Stimulated activated CD8-positive, alpha-beta memory T cell treated with anti-CD3 and anti-CD28 coated beads, Interleukin-4, amount 100 ng/mL, for 4 hours (primary cell): ENCODE data around the gene SELENOT.
"Not testable (repeated sequence)": the region's sequence is repeated elsewhere in the genome, so short reads cannot be mapped to it uniquely, and the experiment has no call there.

Experiments
- DNase-seq, 2 donors: peaks; one replicate each; pipeline ENCODE4 v3.0.0-alpha.2; 2020; ENCODE audit warnings: low read depth in 2 of 2, low spot score in 1 of 2

SELENOT gene, protein sequence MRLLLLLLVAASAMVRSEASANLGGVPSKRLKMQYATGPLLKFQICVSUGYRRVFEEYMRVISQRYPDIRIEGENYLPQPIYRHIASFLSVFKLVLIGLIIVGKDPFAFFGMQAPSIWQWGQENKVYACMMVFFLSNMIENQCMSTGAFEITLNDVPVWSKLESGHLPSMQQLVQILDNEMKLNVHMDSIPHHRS

DNA sequence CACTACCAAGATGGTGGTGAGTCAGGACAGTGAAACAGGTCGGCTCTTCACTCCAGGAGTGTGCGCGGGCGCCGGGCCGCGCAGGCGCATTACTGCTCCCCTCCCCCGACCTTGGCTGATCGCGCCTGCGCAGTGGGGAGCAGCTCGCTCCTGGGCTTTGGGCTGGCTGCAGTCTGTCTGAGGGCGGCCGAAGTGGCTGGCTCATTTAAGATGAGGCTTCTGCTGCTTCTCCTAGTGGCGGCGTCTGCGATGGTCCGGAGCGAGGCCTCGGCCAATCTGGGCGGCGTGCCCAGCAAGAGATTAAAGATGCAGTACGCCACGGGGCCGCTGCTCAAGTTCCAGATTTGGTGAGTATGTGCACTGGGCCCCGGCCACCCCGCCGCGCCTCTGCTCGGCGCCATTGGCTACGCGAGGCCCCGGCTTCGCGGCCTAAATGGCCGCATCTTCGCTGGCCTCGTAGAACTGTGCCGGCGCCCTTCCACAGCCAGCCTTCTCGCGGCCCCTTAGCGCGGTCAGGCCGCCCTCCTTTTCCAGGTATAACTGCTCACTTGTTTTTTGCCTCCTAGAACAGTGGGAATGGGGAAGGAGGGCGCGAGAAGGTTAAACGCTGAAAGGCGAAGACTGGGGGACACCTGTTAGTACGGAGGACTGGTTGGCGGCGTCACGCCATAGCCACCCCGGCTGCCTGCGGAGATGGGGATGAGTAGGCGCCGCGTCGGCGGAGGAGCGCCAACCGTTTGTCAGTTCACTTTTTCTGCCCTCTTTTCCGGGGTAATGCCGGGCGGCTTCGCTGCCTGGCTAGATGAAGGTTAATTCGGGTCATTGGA lies at the start of gene SELENOT:
Gene SELENOT (plus strand): TSS at position 169 of the 827 bp plus-strand sequence. CDS start 42 bp downstream, at position 211.
- DNase-seq: peak; percentile 81 to 87

DNA sequence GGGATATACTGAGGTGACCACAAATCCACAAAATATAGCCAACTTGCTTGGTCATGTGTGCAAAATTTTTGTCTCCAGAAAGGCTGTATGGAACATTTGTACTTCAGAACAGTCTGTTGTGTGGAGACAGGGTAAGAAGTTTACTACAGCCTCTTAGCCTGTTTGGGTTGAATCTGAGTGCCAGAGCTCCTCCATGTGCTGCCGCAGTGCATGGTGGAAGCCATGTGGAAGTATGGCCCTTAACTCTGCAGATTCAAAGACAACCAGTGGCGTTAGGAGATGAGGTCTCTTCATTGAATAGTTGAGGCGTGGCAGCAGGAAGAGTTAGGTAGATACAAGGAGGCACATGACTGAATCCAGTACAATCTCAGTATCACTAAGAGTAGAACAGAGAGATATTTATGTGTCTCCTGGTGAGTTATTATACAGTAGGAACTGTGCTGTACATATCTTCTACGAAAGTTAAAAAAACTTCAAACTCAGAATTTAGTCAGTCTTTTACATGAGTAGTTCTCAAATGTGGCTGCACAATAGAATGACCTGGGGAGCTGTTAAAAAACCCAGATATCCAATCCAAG lies 47.2 kb upstream of the SELENOT start:
- DNase-seq: no peak

DNA sequence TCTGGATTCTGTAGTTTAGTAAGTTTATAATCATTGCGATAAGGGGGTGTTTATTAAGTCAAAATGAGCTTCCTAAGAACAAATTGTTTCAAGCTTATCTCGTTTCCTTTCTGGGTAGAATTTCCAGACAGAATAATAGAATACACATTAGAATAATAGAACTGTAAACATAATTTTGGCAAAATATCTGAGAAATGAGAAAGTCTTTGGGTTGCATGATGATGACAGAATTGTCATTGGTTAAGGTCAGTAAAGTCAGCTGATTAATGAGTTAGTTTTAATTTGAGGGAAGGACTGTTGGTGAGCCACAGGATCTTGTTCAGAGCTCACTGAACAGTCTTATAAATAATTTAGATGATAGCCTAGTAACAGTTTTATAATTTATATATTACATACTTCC lies 46.3 kb upstream of the SELENOT start:
- no peak for DNase-seq

DNA sequence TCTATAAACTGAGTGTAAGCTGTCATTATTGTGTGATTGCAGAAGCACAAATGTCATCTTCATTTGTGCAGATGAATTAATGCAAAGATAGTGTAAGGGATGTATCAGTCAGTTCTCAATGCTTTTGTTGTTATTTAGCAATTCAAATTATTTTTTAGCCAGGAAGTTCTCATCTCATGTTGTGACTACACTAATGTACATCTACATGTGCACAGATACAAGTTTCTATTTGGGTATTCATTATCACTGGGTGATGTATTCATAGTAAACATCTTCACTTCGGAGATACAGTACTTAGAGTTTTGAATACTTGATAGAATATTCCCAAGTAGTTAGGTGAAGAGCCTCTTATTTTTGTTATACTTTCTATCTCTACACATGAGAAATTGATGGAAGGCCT lies 45.4 kb upstream of the SELENOT start:
- no peak for DNase-seq

DNA sequence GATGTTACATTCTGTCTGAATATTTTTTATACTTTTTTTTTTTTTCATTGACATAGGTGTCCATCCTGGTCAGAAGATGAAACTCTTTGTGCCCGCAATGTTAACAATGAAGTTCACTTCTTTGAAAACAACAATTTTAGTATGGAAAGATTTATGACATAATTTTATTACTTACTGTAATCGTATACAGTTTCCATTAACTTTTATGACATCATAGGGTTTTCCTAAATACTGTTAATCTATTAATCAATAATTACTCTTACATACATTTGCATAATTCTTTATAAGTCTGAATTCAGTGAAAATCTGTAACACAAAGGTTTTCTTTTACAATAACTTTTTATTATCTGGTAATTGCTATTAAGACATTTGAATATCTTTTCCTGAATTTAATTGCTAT lies 38.9 kb upstream of the SELENOT start:
- DNase-seq: no peak

DNA sequence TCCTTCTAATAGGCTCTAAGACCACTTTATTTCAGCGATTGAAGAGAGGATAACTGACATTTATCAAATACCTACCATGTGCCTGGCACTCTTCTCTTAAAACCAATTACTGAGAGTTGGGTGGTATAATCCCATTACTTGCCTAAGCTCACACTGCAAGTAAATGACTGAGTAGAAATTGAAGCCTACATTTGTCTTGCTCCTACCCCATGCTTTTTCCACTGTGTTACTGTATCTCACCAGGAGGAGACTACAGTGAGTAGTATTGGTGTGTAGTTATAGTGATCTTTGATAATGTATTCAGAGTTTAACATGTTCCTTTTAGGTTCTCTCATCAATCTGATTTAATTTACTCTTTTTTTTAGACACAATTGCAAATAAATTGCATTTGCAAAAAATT lies 35.8 kb upstream of the SELENOT start:
- no peak for DNase-seq

DNA sequence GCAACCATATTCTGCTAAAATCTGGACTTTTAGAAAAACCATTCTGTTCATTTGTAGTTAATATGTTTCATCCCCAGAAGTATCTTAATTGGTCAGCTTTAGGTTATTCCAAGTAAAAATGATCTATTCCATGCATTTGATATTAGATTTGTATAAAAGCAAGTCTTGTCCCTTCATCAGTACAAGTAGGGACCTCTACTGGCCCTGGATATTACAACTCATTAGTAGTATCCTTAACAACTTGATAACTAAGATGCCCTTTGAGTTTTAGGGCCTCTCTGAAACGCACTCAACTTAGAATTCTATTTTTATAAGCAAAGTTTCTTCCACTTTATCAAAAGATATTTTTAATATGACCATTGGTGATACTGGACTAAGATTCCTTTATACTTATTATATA lies 25.3 kb upstream of the SELENOT start:
- no peak for DNase-seq

DNA sequence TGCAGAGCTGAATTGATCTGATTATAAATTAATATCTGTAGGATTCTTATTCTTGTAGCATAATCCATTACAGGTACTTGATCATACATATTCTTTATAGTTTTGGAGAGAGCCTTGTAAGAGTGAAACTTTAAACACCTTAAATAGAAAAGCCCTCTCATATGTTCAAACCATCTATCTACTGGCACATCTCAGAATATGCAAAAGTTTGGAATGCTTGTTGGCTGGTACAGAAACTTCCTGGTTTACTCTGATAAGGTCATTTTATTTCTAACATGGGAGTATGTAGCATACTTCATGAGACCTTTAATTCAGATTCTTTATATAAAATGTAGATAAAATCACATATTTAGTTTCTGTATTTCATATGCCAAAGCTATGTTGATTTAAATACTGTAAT lies 21.9 kb upstream of the SELENOT start:
- DNase-seq: no peak

DNA sequence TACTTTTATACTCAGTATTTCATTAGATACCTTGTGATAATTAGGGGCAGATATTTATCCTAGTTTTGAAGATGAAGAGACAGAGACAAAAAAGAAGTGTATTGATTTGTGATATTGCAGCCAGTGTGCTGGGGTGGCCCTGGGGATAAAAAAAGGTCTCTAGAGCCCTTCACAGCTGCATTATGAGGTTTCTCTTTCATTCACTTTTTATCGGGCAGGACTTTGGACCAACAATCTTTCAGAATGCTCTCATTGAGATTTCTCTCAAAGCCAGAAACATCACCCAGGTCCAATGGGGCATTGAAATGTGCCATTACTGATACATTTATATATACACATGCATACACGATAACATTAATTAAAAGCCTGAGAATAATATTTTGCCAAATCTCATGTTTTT lies 20.5 kb upstream of the SELENOT start:
- no peak for DNase-seq

DNA sequence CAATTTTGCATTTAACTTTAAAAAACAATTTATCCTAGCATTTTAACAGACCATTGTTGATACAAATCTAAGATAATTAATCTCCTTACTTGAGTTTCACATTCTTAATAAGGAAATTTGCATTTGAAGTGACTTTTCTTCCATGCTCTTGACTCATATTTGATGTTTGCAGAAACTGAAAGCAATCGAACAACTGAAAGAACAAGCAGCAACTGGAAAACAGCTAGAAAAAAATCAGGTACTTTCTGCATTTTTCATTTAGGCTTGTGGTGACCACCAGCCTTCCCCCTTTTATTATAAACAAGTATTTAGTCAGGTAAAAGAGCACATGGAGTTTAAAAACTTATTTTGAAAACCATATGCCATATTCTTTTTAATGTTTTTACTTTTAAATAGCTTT lies 20.1 kb upstream of the SELENOT start:
- DNase-seq: no peak

DNA sequence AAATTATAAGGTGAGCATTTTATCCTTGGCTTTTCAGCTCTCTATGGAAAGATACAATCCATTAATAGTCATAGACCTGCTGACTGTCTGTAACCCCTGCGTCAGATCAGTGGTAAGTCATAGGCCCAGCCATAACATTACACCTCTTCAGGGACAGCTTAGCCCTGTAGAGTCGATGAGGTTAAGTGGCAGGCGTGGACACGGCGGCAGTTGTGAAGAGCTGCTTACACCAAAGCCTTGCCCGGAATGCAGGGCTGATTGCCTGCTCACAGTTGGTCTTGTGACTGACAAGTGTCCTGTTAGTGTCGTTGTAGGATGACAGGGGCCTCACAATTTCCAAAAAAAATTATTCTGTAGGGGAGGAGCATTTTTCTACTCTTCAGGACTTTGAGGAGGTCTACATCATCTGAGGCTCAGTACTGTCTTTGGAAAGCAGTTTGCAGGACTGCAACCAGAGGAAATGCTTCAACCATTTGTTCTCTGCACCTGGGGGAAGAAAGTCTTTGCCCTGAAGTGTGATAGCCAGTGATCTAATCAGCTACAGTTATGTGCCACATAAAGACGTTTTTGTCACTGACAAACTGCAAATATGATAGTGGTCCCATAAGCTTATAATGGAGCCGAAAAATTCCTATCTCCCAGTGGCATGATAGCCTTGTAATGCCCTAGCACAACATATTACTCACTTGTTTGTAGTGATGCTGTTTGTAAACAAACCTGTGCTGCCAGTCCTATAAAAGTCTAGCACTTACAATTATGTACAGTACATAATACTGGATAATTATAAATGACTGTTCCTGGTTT lies 14.9 kb upstream of the SELENOT start:
- no peak for DNase-seq

DNA sequence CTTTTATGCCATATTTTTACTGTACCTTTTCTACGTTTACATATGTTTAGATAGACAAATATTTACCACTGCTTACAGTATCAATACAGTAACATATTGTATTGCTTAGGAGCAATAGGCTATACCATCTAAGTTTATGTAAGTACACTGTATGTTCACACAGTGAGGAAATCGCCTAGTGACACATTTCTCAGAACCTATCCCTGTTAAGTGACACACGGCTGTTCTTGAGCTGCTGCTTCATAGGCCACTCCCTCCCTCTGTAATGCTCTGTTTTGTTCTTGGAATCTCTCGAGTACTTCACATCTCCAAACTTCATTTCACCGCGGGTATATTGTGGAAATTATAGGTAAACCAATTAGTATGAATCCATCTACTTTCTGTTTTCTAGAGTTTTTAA lies 13.4 kb upstream of the SELENOT start:
- DNase-seq: no peak

DNA sequence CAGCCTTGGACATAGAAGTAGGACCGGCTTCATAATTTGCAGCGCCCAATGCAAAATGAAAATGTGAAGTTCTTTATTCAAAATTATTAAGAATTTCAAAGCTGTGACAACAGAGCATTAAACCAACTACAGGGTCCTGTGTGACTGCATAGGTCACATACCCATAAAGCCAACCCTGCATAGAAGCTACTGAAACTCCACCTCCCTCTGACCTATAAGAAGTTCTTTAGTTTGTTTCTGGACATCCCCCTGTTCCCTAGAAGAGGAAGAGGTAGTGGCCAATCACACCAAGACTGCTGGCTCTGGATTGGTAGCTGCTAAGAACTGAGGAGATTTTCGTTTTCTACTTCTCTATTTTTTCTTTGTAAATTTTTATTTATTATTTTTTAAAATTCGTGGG lies 9.0 kb upstream of the SELENOT start:
- DNase-seq: no peak

DNA sequence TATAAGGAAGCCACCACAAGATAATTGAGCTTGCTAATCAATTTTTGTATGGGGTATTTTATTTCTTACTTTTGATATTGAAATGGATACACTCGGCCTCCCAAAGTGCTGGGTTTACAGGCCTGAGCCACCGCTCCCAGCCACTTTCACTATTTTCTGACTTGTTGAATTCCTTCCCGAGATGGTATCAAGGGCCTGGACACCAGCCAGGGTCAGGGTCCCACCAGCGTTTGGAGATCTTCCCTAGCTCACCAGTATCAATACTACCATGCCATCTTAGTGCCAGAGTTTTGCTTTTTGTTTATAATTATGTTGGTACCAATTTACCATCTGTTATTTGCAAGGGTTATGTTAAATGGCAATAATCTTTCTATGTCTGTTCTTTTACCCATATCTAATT lies 5.5 kb upstream of the SELENOT start:
- DNase-seq: no peak

DNA sequence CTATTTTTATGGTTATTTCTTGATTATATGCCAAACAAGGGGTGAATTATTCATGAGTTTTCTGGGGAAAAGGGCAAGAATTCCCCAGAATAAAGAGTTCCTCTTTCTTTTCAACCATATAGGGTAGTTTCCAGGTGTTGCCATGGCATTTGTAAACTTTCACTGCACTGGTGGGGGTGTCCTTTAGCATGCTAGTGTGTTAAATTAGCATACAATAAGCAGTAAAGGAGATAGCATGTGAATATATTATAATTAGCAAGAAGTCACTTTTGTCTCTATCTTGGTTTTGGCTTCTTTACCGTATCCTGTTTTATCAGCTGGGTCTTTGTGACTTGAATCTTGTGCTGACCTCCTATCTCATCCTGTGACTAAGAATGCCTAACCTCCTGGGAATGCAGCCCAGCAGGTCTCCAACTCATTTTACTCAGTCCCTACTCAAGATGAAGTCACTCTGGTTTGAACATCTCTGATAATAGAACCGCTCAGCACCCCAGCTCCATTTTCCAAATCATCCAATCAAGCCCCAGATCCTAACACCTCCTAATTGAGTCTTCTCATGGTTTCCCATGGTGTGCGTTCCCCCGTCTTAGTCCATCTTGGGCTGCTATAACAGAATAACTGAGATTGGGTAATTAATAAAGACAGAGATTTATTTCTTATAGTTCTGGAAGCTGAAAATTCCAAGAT lies 3.4 kb upstream of the SELENOT start:
- DNase-seq: no peak

DNA sequence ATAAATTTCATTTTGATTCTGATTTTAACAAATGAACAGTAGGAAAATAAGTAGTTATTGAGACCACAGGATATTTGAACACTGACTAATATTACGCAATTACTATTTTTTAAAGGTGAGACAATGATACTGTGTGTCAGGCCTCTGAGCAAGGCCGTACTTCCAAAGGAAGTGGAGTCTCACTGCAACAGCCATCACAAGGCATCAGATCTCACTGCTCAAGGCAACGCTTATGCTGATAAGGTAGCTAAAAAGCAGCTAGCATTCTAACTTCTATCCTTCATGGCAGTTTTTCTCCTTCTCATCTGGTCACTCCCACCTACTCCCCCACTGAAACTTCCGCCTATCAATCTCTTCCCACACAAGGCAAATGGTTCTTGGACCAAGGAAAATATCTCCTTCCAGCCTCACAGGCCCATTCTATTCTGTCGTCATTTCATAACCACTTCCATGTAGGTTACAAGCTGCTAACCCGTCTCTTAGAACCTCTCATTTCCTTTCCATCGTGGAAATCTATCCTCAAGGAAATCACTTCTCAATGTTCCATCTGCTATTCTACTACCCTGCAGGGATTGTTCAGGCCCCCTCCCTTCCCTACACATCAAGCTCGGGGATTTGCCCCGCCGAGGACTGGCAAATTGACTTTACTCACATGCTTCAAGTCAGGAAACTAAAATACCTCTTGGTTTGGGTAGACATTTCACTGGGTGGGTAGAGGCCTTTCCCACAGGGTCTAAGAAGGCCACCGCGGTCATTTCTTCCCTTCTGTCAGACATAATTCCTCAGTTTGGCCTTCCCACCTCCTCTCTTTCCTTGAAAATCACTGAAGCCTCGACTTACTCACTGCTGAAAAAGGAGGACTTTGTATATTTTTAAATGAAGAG lies 2.2 kb upstream of the SELENOT start:
- DNase-seq: not testable (repeated sequence)

DNA sequence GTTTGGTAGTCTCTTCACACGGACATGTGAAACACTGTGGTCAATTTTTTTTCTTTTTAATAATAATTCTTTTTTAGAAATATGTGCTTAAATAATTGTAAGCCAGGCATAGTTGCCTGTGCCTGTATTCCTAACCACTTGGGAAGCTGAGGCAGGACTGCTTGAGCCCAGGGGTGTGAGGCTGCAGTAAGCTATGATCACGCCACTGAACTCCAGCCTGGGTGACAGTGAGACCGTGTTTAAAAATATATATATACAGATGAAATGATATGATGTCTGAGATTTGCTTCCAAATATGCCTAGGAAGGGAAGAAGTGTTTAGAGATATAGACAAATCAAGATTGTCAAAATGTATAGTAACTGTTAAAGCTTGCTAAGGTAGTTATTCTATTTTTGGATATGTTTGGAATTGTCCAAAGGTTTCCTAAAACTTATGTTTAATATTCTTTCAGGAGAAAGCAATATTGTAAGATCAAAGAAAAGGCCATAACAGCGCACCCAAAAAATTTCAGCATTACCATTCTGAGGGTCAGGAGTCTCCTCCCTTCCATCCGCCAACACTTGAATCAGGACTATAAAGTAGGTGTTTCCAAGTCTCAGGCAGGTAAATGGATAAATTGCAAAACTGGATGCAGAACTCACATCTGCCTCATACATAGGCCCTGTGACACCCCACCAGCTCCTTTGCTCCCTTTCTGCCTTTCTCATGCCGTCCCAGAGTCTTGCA lies 532 bp upstream of the SELENOT start:
- DNase-seq: no peak

DNA sequence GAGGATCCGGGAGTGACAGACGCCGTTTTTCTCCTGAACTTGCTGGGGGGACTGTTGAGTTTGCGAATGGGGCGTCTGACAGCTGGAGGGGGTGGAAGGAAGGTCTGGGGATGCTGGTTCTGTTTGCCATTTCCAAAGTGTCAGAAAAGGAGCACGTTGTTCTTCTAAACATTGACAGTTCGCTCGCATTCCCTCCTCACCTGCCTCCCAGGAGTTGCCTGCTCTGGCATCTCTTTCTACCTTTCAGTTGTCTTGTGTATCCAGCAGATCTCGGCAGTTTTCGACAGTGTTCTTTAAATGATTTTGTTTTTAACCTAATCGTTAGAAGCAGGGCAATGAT lies 829 bp downstream of the SELENOT start:
- no peak for DNase-seq

DNA sequence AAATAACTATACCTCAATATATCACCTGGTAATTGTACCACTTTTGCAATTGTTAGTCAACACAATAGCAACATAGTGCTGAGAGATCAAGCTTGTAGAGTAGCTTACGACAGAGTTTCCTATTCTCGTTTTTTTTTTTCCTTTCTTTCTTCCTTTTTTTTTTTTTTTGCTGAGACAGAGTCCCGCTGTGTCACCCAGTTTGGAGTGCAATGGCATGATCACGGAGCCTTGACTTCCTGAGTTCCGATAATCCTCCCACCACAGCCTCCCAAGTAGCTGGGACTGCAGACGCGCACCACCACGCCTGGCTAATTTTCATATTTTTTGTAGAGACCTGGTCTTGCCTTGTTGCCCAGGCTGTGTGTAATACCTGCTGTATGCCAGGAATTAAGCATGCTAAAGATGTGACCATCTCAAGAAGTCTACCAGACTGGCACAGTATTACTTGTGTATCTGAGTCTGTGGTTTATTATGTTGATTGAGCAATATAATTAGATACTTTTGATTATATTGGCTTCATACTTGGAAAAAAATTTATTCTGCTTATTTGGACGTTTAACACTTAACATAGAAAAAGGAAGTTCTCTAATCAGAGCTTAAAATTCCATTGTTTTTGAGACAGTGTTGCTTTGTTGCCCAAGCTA lies 3.0 kb downstream of the SELENOT start:
- DNase-seq: no peak
